Astrocyte (in vitro differentiated cells and primary cell): Measurements from ENCODE around the gene GTPBP2. TPM values are rescaled to one million over a fixed set of nuclear protein-coding genes. Genes with fewer than 3 reads are reported as not detected.

ENCODE experiments used
- DNase-seq: peaks from one replicate; pipeline ENCODE4 v3.0.0-alpha.2; 2010; ENCODE audit warnings: low read depth
- FAIRE-seq: peaks from 2 replicates; lab custom pipeline; 2011; peaks lifted over from hg19 to GRCh38; lab: Jason Lieb, UNC
- H2AFZ ChIP-seq: 2 replicates; pipeline ENCODE4 v1.6.0; 2012; ENCODE audit warnings: low read depth, low read length, inconsistent platforms
- H3K27ac ChIP-seq: 2 replicates; pipeline ENCODE4 v1.5.1; 2011; ENCODE audit warnings: low read depth, low read length, inconsistent platforms
- H3K27me3 ChIP-seq: 2 replicates; pipeline ENCODE4 v1.6.0; 2011; ENCODE audit warnings: low read length, inconsistent platforms; ENCODE audit not compliant: insufficient read depth
- H3K36me3 ChIP-seq: 2 replicates; pipeline ENCODE4 v1.5.1; 2011; ENCODE audit warnings: low read length, inconsistent platforms; ENCODE audit not compliant: insufficient read depth
- H3K4me1 ChIP-seq: 2 replicates; pipeline ENCODE4 v1.5.1; 2011; ENCODE audit warnings: low read length, inconsistent platforms; ENCODE audit not compliant: insufficient read depth
- H3K4me2 ChIP-seq: 2 replicates; pipeline ENCODE4 v1.6.0; 2012; ENCODE audit warnings: low read length, inconsistent platforms
- H3K4me3 ChIP-seq: 2 replicates; pipeline ENCODE4 v1.5.1; 2011; ENCODE audit warnings: low read depth, mild to moderate bottlenecking, low read length, inconsistent platforms; ENCODE audit not compliant: insufficient read depth
- H3K79me2 ChIP-seq: 2 replicates; pipeline ENCODE4 v1.6.0; 2012; ENCODE audit warnings: mild to moderate bottlenecking, low read length, inconsistent platforms; ENCODE audit not compliant: insufficient read depth
- H3K9ac ChIP-seq: 2 replicates; pipeline ENCODE4 v1.6.0; 2012; ENCODE audit warnings: mild to moderate bottlenecking, low read length, inconsistent platforms
- H3K9me3 ChIP-seq: 2 replicates; pipeline ENCODE4 v1.5.1; 2012; ENCODE audit warnings: low read depth, mild to moderate bottlenecking, low read length, inconsistent platforms; ENCODE audit not compliant: insufficient read depth
- H4K20me1 ChIP-seq: 2 replicates; pipeline ENCODE4 v1.6.0; 2012; ENCODE audit warnings: low read length, inconsistent platforms; ENCODE audit not compliant: insufficient read depth
- H3K27ac Mint-ChIP-seq: one replicate; pipeline ENCODE4 v1.8.0; 2021; ENCODE audit warnings: mild to moderate bottlenecking, mixed read lengths; ENCODE audit not compliant: unreplicated experiment
- H3K27me3 Mint-ChIP-seq: one replicate; pipeline ENCODE4 v1.8.0; 2021; ENCODE audit warnings: low read depth, mixed read lengths; ENCODE audit not compliant: unreplicated experiment
- H3K36me3 Mint-ChIP-seq: one replicate; pipeline ENCODE4 v1.8.0; 2021; ENCODE audit warnings: low read depth, mixed read lengths; ENCODE audit not compliant: unreplicated experiment
- H3K4me1 Mint-ChIP-seq: one replicate; pipeline ENCODE4 v1.8.0; 2021; ENCODE audit warnings: low read depth, mixed read lengths; ENCODE audit not compliant: unreplicated experiment
- H3K4me3 Mint-ChIP-seq: one replicate; pipeline ENCODE4 v1.8.0; 2021; ENCODE audit warnings: mild to moderate bottlenecking, moderate library complexity, mixed read lengths; ENCODE audit not compliant: unreplicated experiment
- H3K9me3 Mint-ChIP-seq: one replicate; pipeline ENCODE4 v1.8.0; 2021; ENCODE audit warnings: mild to moderate bottlenecking, mixed read lengths; ENCODE audit not compliant: unreplicated experiment
- CTCF ChIP-seq: IDR thresholded peaks from 2 replicates; pipeline ENCODE4 v1.5.1; 2011; ENCODE audit warnings: low read depth, mild to moderate bottlenecking, inconsistent platforms, low read length, moderate library complexity; ENCODE audit not compliant: insufficient read depth
- EZH2 ChIP-seq: IDR thresholded peaks from 2 replicates; pipeline ENCODE4 v1.6.1; 2012; ENCODE audit warnings: mild to moderate bottlenecking, low read length, inconsistent platforms; ENCODE audit not compliant: insufficient read depth
- total RNA-seq: library from RNA; stranded (reverse); gene quantifications from 2 replicates; pipeline ENCODE4 v1.2.1, GENCODE V29; 2021

Gene GTPBP2
- total RNA-seq, 1 donor from 2014 or later: 86.6 TPM

GRCh38 chr6:43575105-43575771 is 53.8 kb downstream of the GTPBP2 start:
- Mint-ChIP-seq H3K36me3 (peaks cover 11% of the 10 kb centered on the region), H3K9me3 (peaks cover 3% of the 10 kb centered on the region), H3K4me3 (peak overlapping the region; percentile 99), H3K27ac (peak overlapping the region; percentile 54), H3K27me3 (no peaks in the 10 kb centered on the region), H3K4me1 (peaks cover 24% of the 10 kb centered on the region)
- DNase-seq (peak; percentile 23), FAIRE-seq (no peak)
- Histone ChIP-seq H3K4me3 (peak overlapping the region; percentile 93), H3K27ac (peak overlapping the region; percentile 30), H3K36me3 (peaks cover 25% of the 10 kb centered on the region), H4K20me1 (peaks cover 23% of the 10 kb centered on the region), H3K9me3 (no peaks in the 10 kb centered on the region), H3K79me2 (peaks cover 70% of the 10 kb centered on the region), H2AFZ (peak overlapping the region; percentile 100), H3K27me3 (no peaks in the 10 kb centered on the region), H3K4me2 (peak overlapping the region; percentile 92), H3K4me1 (peaks cover 13% of the 10 kb centered on the region), H3K9ac (peak overlapping the region; percentile 89)
- no peak for TF ChIP-seq EZH2
- TF ChIP-seq CTCF: no peak

- Histone ChIP-seq H3K79me2 (peaks cover 43% of the 10 kb centered on the region), H3K27ac (no peak overlapping the region), H3K4me1 (peaks cover 3% of the 10 kb centered on the region), H3K27me3 (no peaks in the 10 kb centered on the region), H3K4me2 (no peak overlapping the region), H3K9ac (no peak overlapping the region), H3K36me3 (peaks cover 36% of the 10 kb centered on the region), H2AFZ (no peak overlapping the region), H4K20me1 (peaks cover 9% of the 10 kb centered on the region), H3K9me3 (no peaks in the 10 kb centered on the region), H3K4me3 (no peak overlapping the region)
- peaks cover 17% of the 10 kb centered on the region for H3K36me3 Mint-ChIP-seq
- no peak overlapping the region for H3K4me3 Mint-ChIP-seq
- H3K27me3 Mint-ChIP-seq: no peaks in the 10 kb centered on the region
- H3K4me1 Mint-ChIP-seq: peaks cover 8% of the 10 kb centered on the region
- no peak for FAIRE-seq
- no peak overlapping the region for H3K27ac Mint-ChIP-seq
- no peak for DNase-seq
- no peak for TF ChIP-seq CTCF
- no peak for TF ChIP-seq EZH2
- no peaks in the 10 kb centered on the region for H3K9me3 Mint-ChIP-seq
Observed at GRCh38 chr6:43572015-43572414, 57.0 kb downstream of the GTPBP2 start.

- Mint-ChIP-seq H3K27me3 (no peaks in the 10 kb centered on the region), H3K9me3 (no peaks in the 10 kb centered on the region)
- TF ChIP-seq EZH2: no peak
- no peak for TF ChIP-seq CTCF
Observed at GRCh38 chr6:43570876-43571441, 58.1 kb downstream of the GTPBP2 start.

More at GRCh38 chr6:43570876-43571441, 58.1 kb downstream of the GTPBP2 start:
- Histone ChIP-seq H4K20me1 (peaks cover 9% of the 10 kb centered on the region), H3K4me1 (peaks cover 3% of the 10 kb centered on the region), H3K27me3 (no peaks in the 10 kb centered on the region), H3K9me3 (no peaks in the 10 kb centered on the region), H3K4me3 (no peak overlapping the region), H3K79me2 (peaks cover 33% of the 10 kb centered on the region), H3K27ac (no peak overlapping the region), H3K4me2 (no peak overlapping the region), H2AFZ (no peak overlapping the region), H3K36me3 (peaks cover 42% of the 10 kb centered on the region), H3K9ac (no peak overlapping the region)
- Mint-ChIP-seq H3K36me3 (peaks cover 20% of the 10 kb centered on the region), H3K4me3 (peak overlapping the region; percentile 5), H3K27ac (peak overlapping the region; percentile 91), H3K4me1 (peaks cover 11% of the 10 kb centered on the region)
- peak; percentile 12 for DNase-seq
- FAIRE-seq: no peak
